ENCODE data around the gene ZSCAN2.
"Not testable (repeated sequence)": the region's sequence is repeated elsewhere in the genome, so short reads cannot be mapped to it uniquely, and the experiment has no call there.

Gene ZSCAN2

GRCh38 chr15:84642640-84643039 is 41.8 kb downstream of the ZSCAN2 start:
- not testable (repeated sequence) for DNase-seq

GRCh38 chr15:84643838-84644237 is 43.0 kb downstream of the ZSCAN2 start:
- no peak for DNase-seq

GRCh38 chr15:84645496-84645895 is 44.7 kb downstream of the ZSCAN2 start:
- DNase-seq, result no peak

- no peak for DNase-seq
Observed at GRCh38 chr15:84645997-84646396, 45.2 kb downstream of the ZSCAN2 start.

GRCh38 chr15:84647726-84648125 is 46.9 kb downstream of the ZSCAN2 start:
- no peak for DNase-seq

- DNase-seq, result peak; percentile 37
Observed at GRCh38 chr15:84648539-84648938, 47.7 kb downstream of the ZSCAN2 start.

- DNase-seq, result no peak
Observed at GRCh38 chr15:84649706-84650105, 48.9 kb downstream of the ZSCAN2 start.

- DNase-seq, result no peak
Observed at GRCh38 chr15:84653584-84653909, 52.7 kb downstream of the ZSCAN2 start.

- peak; percentile 98 for DNase-seq
Observed at GRCh38 chr15:84653910-84654688, 53.3 kb downstream of the ZSCAN2 start, which contains the start of gene WDR73. TSS of gene WDR73 (minus strand) at chr15:84654283. CDS start at chr15:84654274, 9 bp downstream.

GRCh38 chr15:84654689-84655453 is 54.1 kb downstream of the ZSCAN2 start:
- DNase-seq, result peak; percentile 96

GRCh38 chr15:84656972-84657371 is 56.2 kb downstream of the ZSCAN2 start:
- DNase-seq, result no peak

- DNase-seq, result no peak
Observed at GRCh38 chr15:84657748-84658079, 56.9 kb downstream of the ZSCAN2 start.

- peak; percentile 96 for DNase-seq
Observed at GRCh38 chr15:84658080-84658787, 57.4 kb downstream of the ZSCAN2 start, which contains the start of gene NMB. TSS of gene NMB (minus strand) at chr15:84658199. CDS start at chr15:84658152, 47 bp downstream.

- DNase-seq, result no peak
Observed at GRCh38 chr15:84658788-84659411, 58.1 kb downstream of the ZSCAN2 start.

- DNase-seq, result no peak
Observed at GRCh38 chr15:84659904-84660781, 59.3 kb downstream of the ZSCAN2 start.

- no peak for DNase-seq
Observed at GRCh38 chr15:84661001-84661400, 60.2 kb downstream of the ZSCAN2 start.

- DNase-seq, result no peak
Observed at GRCh38 chr15:84666373-84666772, 65.6 kb downstream of the ZSCAN2 start.

- no peak for DNase-seq
Observed at GRCh38 chr15:84668221-84668982, 67.6 kb downstream of the ZSCAN2 start.

GRCh38 chr15:84669726-84670125 is 68.9 kb downstream of the ZSCAN2 start:
- no peak for DNase-seq

GRCh38 chr15:84671211-84671610 is 70.4 kb downstream of the ZSCAN2 start:
- no peak for DNase-seq
